ENCODE measurements around the gene STX11. TPM values are rescaled to one million over a fixed set of nuclear protein-coding genes. Genes with fewer than 3 reads are reported as not detected.

The STX11 gene
- 7.0 and 11.3 TPM in 2 replicates for total RNA-seq

GRCh38 chr6:144149894-144150709, at the start of gene STX11:
Gene STX11, plus strand, starts transcription at chr6:144150517. Its CDS starts 36,111 bp downstream, at chr6:144186628.

Other genes starting within 250 kb of the STX11 start
- 24.7 and 27.1 TPM in 2 replicates for gene PLAGL1, start 142.3 kb upstream of the STX11 start, total RNA-seq
- 105 and 127 TPM in 2 replicates for gene SF3B5, start 54.9 kb upstream of the STX11 start, total RNA-seq
- gene UTRN, start 134.8 kb downstream of the STX11 start, total RNA-seq: 453 and 475 TPM in 2 replicates